Neuronal stem cell (in vitro differentiated cells): Measurements from ENCODE around the gene DIP2C.
"Not testable (repeated sequence)": the region's sequence is repeated elsewhere in the genome, so short reads cannot be mapped to it uniquely, and the experiment has no call there.

ENCODE experiments used
- DNase-seq: peaks from one replicate; pipeline ENCODE4 v3.0.0-alpha.2; 2013; ENCODE audit warnings: low spot score
- H2AFZ ChIP-seq: one replicate; pipeline ENCODE4 v1.6.1; 2013; ENCODE audit warnings: mild to moderate bottlenecking, low read length, inconsistent platforms
- H2AK5ac ChIP-seq: 2 replicates; pipeline ENCODE4 v1.6.1; 2013; ENCODE audit warnings: low read depth, mild to moderate bottlenecking, inconsistent platforms, low read length, moderate library complexity, mixed read lengths
- H2BK120ac ChIP-seq: 2 replicates; pipeline ENCODE4 v1.6.1; 2013; ENCODE audit warnings: low read depth, mild to moderate bottlenecking, inconsistent platforms, low read length, moderate library complexity, mixed read lengths
- H2BK12ac ChIP-seq: one replicate; pipeline ENCODE4 v1.6.1; 2013; ENCODE audit warnings: low read length, inconsistent platforms
- H2BK15ac ChIP-seq: 2 replicates; pipeline ENCODE4 v1.6.1; 2013; ENCODE audit warnings: mild to moderate bottlenecking, low read length, inconsistent platforms, mixed read lengths
- H2BK5ac ChIP-seq: one replicate; pipeline ENCODE4 v1.6.1; 2013; ENCODE audit warnings: inconsistent platforms, mild to moderate bottlenecking, low read length, moderate library complexity
- H3K14ac ChIP-seq: one replicate; pipeline ENCODE4 v1.6.1; 2013; ENCODE audit warnings: low read length, inconsistent platforms
- H3K18ac ChIP-seq: 2 replicates; pipeline ENCODE4 v1.6.1; 2013; ENCODE audit warnings: low read length, inconsistent platforms
- H3K23ac ChIP-seq: 2 replicates; pipeline ENCODE4 v1.6.1; 2013; ENCODE audit warnings: low read depth, mild to moderate bottlenecking, mixed read lengths, low read length, inconsistent platforms; ENCODE audit not compliant: poor library complexity
- H3K27ac ChIP-seq: replicated peaks from 3 replicates; pipeline ENCODE4 v1.5.1; 2013; ENCODE audit warnings: low read length, inconsistent platforms
- H3K27me3 ChIP-seq, 3 experiments: 2 replicates each; pipeline ENCODE4 v1.6.1; 2013; ENCODE audit warnings: low read length in 3 of 3, mild to moderate bottlenecking in 2 of 3, inconsistent platforms in 1 of 3, low read depth in 1 of 3, mixed read lengths in 1 of 3, moderate library complexity in 1 of 3; ENCODE audit not compliant: control insufficient read depth in 3 of 3, insufficient read depth in 3 of 3
- H3K36me3 ChIP-seq, 2 donors: replicated peaks in 1 of 2; 2 replicates each; pipeline ENCODE4 v1.6.1; 2013; ENCODE audit warnings: low read length in 2 of 2; ENCODE audit not compliant: control insufficient read depth in 2 of 2, insufficient read depth in 2 of 2
- H3K4ac ChIP-seq: 2 replicates; pipeline ENCODE4 v1.6.1; 2013; ENCODE audit warnings: inconsistent platforms, mild to moderate bottlenecking, low read length, moderate library complexity
- H3K4me1 ChIP-seq, 2 donors: 1 replicate in 1 of 2; 2 replicates in 1 of 2; pipeline ENCODE4 v1.6.1; 2013; ENCODE audit warnings: low read length in 2 of 2, low read depth in 1 of 2; ENCODE audit not compliant: control insufficient read depth in 2 of 2, insufficient read depth in 1 of 2
- H3K4me2 ChIP-seq: one replicate; pipeline ENCODE4 v1.6.1; 2013; ENCODE audit warnings: mild to moderate bottlenecking, low read length, inconsistent platforms; ENCODE audit not compliant: insufficient read depth, poor library complexity, severe bottlenecking
- H3K4me3 ChIP-seq, 2 donors: 2 replicates each; pipeline ENCODE4 v1.5.1; 2013; ENCODE audit warnings: low read length in 2 of 2, mild to moderate bottlenecking in 2 of 2, inconsistent platforms in 1 of 2, moderate library complexity in 1 of 2
- H3K79me1 ChIP-seq: one replicate; pipeline ENCODE4 v1.6.1; 2013; ENCODE audit warnings: low read depth, mild to moderate bottlenecking, inconsistent platforms, low read length, moderate library complexity
- H3K9ac ChIP-seq: one replicate; pipeline ENCODE4 v1.6.1; 2013; ENCODE audit warnings: mild to moderate bottlenecking, low read depth, low read length, inconsistent platforms; ENCODE audit not compliant: poor library complexity
- H3K9me3 ChIP-seq, 2 donors: replicated peaks in 1 of 2; 2 replicates each; pipeline versions ENCODE3 to v1.6.1; 2013; ENCODE audit warnings: low read length in 2 of 2, mild to moderate bottlenecking in 2 of 2, inconsistent platforms in 1 of 2, low read depth in 1 of 2, mixed read lengths in 1 of 2, moderate library complexity in 1 of 2; ENCODE audit not compliant: control insufficient read depth in 2 of 2, insufficient read depth in 1 of 2
- H4K8ac ChIP-seq: one replicate; pipeline ENCODE4 v1.6.1; 2013; ENCODE audit warnings: low read depth, mild to moderate bottlenecking, inconsistent platforms, low read length, moderate library complexity
- H4K91ac ChIP-seq: one replicate; pipeline ENCODE4 v1.6.1; 2013; ENCODE audit warnings: low read length, low read depth, mild to moderate bottlenecking, inconsistent platforms; ENCODE audit not compliant: poor library complexity
- WGBS, 2 donors: extraction: QIAGEN DNeasy Blood & Tissue Kit; methylation state at CpG; one replicate each; pipeline ENCODE4 v1.1.7; 2013; ENCODE audit warnings: missing lambda C conversion rate in 2 of 2, mixed read lengths in 1 of 2; ENCODE audit not compliant: insufficient read length in 2 of 2, insufficient replicate concordance in 1 of 2; ENCODE audit errors: extremely low coverage in 2 of 2; 5-methylcytosine and 5-hydroxymethylcytosine counted together

The DIP2C gene

DNA sequence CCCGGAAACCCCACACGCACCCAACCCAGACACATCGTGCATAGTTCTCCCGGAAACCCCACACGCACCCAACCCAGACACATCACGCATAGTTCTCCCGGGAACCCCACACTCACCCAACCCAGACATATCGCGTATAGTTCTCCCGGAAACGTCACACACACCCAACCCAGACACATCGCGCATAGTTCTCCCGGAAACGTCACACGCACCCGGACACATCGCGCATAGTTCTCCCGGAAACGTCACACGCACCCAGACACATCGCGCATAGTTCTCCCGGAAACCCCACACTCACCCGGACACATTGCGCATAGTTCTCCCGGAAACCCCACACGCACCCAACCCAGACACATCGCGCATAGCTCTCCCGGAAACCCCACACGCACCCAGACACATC lies 342.3 kb downstream of the DIP2C start:
- H3K27ac ChIP-seq, H3K14ac ChIP-seq, H3K9me3 ChIP-seq, H3K4me3 ChIP-seq, H2BK15ac ChIP-seq, DNase-seq, H3K4ac ChIP-seq, H3K4me2 ChIP-seq, H4K8ac ChIP-seq, H2BK120ac ChIP-seq, H3K4me1 ChIP-seq, H3K9ac ChIP-seq, H3K18ac ChIP-seq, H3K27me3 ChIP-seq, H2BK5ac ChIP-seq, H2AK5ac ChIP-seq, H4K91ac ChIP-seq, H3K23ac ChIP-seq, H2BK12ac ChIP-seq, H3K79me1 ChIP-seq, H2AFZ ChIP-seq: not testable (repeated sequence)
- peaks cover 23 to 67% of the 10 kb centered on the region in 2 donors for H3K36me3 ChIP-seq
- WGBS, 2 donors: no CpG with 5 or more reads among the region's 33 CpGs

DNA sequence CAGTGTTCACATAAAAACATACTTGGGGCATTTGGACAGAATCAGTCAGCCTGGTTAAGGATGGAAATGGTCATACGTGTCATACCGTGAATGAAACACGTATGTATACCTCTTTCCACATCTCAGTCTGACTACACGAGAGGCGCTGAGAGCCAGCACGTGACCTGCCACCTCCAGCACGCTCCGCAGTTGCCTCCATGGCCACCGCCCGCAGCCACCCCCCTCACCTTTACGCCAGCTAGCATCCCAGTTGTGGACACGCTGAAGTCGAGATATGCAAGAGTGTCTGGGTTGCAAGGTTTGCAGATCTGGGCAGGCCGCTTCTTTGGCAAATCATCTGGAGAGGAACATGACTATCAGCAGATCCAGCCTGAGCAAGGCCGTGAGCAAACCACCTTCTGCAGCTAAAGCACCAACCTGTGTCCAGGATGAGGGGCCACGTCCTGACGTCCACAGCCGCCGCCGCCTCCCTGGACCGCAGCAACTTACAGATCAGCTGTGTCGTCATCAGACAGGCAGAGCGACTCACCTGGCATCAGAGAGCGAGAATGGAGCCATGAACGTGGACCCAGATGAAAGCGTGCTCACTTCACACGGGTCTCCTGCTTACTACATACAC lies 344.8 kb downstream of the DIP2C start:
- no peak overlapping the region for H3K18ac ChIP-seq
- H2BK15ac ChIP-seq: no peak overlapping the region
- H3K27me3 ChIP-seq: no peaks in the 10 kb centered on the region
- H2AK5ac ChIP-seq: no peak overlapping the region
- no peak overlapping the region for H4K8ac ChIP-seq
- no peak overlapping the region for H4K91ac ChIP-seq
- peak overlapping the region; percentile 14 for H3K14ac ChIP-seq
- no peak overlapping the region for H3K9ac ChIP-seq
- H3K36me3 ChIP-seq: peaks cover 31 to 67% of the 10 kb centered on the region in 2 donors
- H2AFZ ChIP-seq: no peak overlapping the region
- H3K27ac ChIP-seq: no peak overlapping the region
- no peak overlapping the region for H3K4me3 ChIP-seq
- no peak overlapping the region for H3K23ac ChIP-seq
- H3K4ac ChIP-seq: no peak overlapping the region
- H2BK12ac ChIP-seq: no peak overlapping the region
- H3K79me1 ChIP-seq: peaks cover 5% of the 10 kb centered on the region
- H2BK5ac ChIP-seq: no peak overlapping the region
- WGBS, 2 donors: no CpG with 5 or more reads among the region's 27 CpGs
- H2BK120ac ChIP-seq: no peak overlapping the region
- no peak for DNase-seq
- H3K4me2 ChIP-seq: no peak overlapping the region
- H3K9me3 ChIP-seq: peaks cover 2 to 3% of the 10 kb centered on the region in 2 donors
- no peaks in the 10 kb centered on the region for H3K4me1 ChIP-seq

GRCh38 chr10:343231-344220 lies 345.9 kb downstream of the DIP2C start:
- peaks cover 0 to 2% of the 10 kb centered on the region in 2 donors for H3K9me3 ChIP-seq
- H3K9ac ChIP-seq: no peak overlapping the region
- no CpG with 5 or more reads among the region's 16 CpGs for WGBS, 2 donors
- H2BK5ac ChIP-seq: no peak overlapping the region
- no peak overlapping the region for H2BK15ac ChIP-seq
- no peak overlapping the region for H3K4ac ChIP-seq
- no peak overlapping the region for H3K27ac ChIP-seq
- no peak overlapping the region for H2BK120ac ChIP-seq
- no peak overlapping the region for H3K18ac ChIP-seq
- DNase-seq: no peak
- H3K36me3 ChIP-seq: peaks cover 26 to 67% of the 10 kb centered on the region in 2 donors
- no peak overlapping the region for H3K4me3 ChIP-seq
- H3K4me1 ChIP-seq: no peaks in the 10 kb centered on the region
- H3K27me3 ChIP-seq: no peaks in the 10 kb centered on the region
- no peak overlapping the region for H2AFZ ChIP-seq
- no peak overlapping the region for H4K91ac ChIP-seq
- no peak overlapping the region for H3K4me2 ChIP-seq
- peaks cover 2% of the 10 kb centered on the region for H3K79me1 ChIP-seq
- no peak overlapping the region for H2AK5ac ChIP-seq
- H3K14ac ChIP-seq: no peak overlapping the region
- no peak overlapping the region for H4K8ac ChIP-seq
- H3K23ac ChIP-seq: no peak overlapping the region
- H2BK12ac ChIP-seq: no peak overlapping the region

DNA sequence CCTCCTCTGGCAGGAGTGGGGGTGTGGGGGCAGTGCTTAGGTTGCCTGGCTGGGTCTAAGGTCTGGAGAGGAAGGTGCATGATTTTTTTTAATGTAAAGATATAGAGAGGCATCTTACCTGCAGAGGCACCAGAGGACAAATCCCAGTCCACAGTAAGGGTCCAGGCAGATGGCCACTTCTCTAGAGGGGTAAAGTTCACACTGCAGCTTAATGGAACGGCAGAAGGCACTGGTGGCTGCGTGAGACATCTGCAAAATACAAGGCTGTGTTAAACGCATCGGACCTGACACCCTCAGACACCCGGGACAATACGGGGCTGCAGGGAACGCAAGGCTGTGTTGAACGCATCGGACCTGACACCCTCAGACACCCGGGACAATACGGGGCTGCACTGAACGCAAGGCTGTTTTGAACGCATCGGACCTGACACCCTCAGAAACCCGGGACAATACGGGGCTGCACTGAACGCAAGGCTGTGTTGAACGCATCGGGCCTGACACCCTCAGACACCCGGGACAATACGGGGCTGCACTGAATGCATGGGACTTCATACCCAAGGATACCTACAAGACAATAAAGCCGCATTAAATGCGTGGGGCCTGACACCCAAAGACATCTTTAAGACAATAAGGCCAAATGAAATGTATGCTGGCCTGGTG lies 348.3 kb downstream of the DIP2C start:
- Histone ChIP-seq H3K18ac (no peak overlapping the region), H3K4me2 (no peak overlapping the region), H4K8ac (no peak overlapping the region), H3K27me3 (no peaks in the 10 kb centered on the region), H3K23ac (peak overlapping the region; percentile 8), H3K4ac (no peak overlapping the region), H2BK15ac (no peak overlapping the region), H2BK12ac (no peak overlapping the region), H3K36me3 (peaks cover 34 to 80% of the 10 kb centered on the region in 2 donors), H3K9me3 (no peaks in the 10 kb centered on the region), H2BK120ac (no peak overlapping the region), H3K79me1 (no peaks in the 10 kb centered on the region), H3K9ac (no peak overlapping the region), H2AK5ac (no peak overlapping the region), H3K14ac (no peak overlapping the region), H2BK5ac (no peak overlapping the region), H4K91ac (no peak overlapping the region), H3K4me3 (no peak overlapping the region), H3K4me1 (no peaks in the 10 kb centered on the region), H2AFZ (no peak overlapping the region), H3K27ac (no peak overlapping the region)
- WGBS, 2 donors: no CpG with 5 or more reads among the region's 23 CpGs
- DNase-seq: no peak
